ENCODE measurements around the gene SCAMP2.

- TF ChIP-seq, protein P1, sequence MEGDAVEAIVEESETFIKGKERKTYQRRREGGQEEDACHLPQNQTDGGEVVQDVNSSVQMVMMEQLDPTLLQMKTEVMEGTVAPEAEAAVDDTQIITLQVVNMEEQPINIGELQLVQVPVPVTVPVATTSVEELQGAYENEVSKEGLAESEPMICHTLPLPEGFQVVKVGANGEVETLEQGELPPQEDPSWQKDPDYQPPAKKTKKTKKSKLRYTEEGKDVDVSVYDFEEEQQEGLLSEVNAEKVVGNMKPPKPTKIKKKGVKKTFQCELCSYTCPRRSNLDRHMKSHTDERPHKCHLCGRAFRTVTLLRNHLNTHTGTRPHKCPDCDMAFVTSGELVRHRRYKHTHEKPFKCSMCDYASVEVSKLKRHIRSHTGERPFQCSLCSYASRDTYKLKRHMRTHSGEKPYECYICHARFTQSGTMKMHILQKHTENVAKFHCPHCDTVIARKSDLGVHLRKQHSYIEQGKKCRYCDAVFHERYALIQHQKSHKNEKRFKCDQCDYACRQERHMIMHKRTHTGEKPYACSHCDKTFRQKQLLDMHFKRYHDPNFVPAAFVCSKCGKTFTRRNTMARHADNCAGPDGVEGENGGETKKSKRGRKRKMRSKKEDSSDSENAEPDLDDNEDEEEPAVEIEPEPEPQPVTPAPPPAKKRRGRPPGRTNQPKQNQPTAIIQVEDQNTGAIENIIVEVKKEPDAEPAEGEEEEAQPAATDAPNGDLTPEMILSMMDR (IDR thresholded peaks at IDR 0.05; ENCODE audit: low read length): no peak
- no peak for TF ChIP-seq EZH2 (optimal IDR thresholded peaks at IDR 0.05; ENCODE audit: low read depth, low read length)
These were observed 27.6 kb downstream of the SCAMP2 start for GRCh38 chr15:74845581-74845980.

Data from MM.1S (cell line).